ENCODE results near the gene DNAI4.

- TF ChIP-seq, protein P1, sequence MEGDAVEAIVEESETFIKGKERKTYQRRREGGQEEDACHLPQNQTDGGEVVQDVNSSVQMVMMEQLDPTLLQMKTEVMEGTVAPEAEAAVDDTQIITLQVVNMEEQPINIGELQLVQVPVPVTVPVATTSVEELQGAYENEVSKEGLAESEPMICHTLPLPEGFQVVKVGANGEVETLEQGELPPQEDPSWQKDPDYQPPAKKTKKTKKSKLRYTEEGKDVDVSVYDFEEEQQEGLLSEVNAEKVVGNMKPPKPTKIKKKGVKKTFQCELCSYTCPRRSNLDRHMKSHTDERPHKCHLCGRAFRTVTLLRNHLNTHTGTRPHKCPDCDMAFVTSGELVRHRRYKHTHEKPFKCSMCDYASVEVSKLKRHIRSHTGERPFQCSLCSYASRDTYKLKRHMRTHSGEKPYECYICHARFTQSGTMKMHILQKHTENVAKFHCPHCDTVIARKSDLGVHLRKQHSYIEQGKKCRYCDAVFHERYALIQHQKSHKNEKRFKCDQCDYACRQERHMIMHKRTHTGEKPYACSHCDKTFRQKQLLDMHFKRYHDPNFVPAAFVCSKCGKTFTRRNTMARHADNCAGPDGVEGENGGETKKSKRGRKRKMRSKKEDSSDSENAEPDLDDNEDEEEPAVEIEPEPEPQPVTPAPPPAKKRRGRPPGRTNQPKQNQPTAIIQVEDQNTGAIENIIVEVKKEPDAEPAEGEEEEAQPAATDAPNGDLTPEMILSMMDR (IDR thresholded peaks at IDR 0.05), result no peak
- TF ChIP-seq ZFX (IDR thresholded peaks at IDR 0.05; ENCODE audit: borderline replicate concordance), result no peak
Measured at GRCh38 chr1:66768965-66769364, 155.7 kb downstream of the DNAI4 start.

Data from 22Rv1 (cell line).